ENCODE measurements around the gene CACNA2D4. TPM values are rescaled to one million over a fixed set of nuclear protein-coding genes. Genes with fewer than 3 reads are reported as not detected.

CACNA2D4 gene
- total and polyA plus RNA-seq, 5 donors: 1.0 to 3.0 (median 1.4) TPM

- Histone ChIP-seq H3K27ac (ENCODE audit: low read length) (no peak overlapping the region), H3K27me3 (ENCODE audit: control insufficient read depth, insufficient read depth) (no peaks in the 10 kb centered on the region), H3K4me3 (ENCODE audit: low read length) (no peak overlapping the region), H3K9me3 (ENCODE audit: control insufficient read depth, low read length) (no peaks in the 10 kb centered on the region), H3K4me1 (ENCODE audit: control insufficient read depth, insufficient read depth, low read length) (no peaks in the 10 kb centered on the region)
- 74% methylated on average over 16 of the region's 16 CpGs for WGBS
- DNase-seq (peak in 1 of 3 donors; percentile 44), ATAC-seq (no peak)
- intact Hi-C loops (cut with DNase I): no loop called here
Measured at GRCh38 chr12:1933342-1934051, 15.0 kb upstream of the CACNA2D4 start.

DNA sequence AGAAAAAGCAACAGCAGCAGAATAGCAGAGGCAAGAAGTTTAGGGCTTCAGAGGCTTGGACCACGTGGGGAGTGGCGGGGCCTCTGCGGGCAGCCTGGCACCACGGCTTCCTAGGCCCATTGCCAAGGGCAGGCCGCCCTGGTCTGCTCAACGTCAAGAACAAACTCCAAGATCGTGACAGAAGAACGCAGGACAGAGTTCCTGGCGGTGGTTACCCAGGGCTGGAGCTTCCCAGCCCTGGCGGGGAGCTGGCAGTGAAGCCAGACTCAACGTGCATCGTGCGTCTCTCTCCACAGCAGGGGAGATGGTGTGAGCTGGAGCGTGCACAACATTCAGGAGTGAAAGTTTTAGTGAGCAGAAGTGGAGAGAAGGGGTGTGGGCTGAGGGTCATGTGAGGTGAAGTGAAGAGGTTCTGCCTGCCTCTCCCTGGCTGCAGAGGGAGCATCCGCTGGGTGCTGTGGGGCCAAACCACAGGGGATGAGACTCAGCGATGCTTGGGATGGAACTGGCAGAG, 13.9 kb upstream of the CACNA2D4 start:
- no peak overlapping the region for H3K4me3 ChIP-seq (ENCODE audit: low read length)
- intact Hi-C loops (cut with DNase I): no loop called here
- no peaks in the 10 kb centered on the region for H3K9me3 ChIP-seq (ENCODE audit: control insufficient read depth, low read length)
- peak; percentile 59 to 87 (median 86) for DNase-seq
- no peaks in the 10 kb centered on the region for H3K27me3 ChIP-seq (ENCODE audit: control insufficient read depth, insufficient read depth)
- no peak overlapping the region for H3K27ac ChIP-seq (ENCODE audit: low read length)
- 37% methylated on average over 16 of the region's 16 CpGs for WGBS
- ATAC-seq: peak; percentile 51 to 77
- peaks cover 2% of the 10 kb centered on the region for H3K4me1 ChIP-seq (ENCODE audit: control insufficient read depth, insufficient read depth, low read length)

DNA sequence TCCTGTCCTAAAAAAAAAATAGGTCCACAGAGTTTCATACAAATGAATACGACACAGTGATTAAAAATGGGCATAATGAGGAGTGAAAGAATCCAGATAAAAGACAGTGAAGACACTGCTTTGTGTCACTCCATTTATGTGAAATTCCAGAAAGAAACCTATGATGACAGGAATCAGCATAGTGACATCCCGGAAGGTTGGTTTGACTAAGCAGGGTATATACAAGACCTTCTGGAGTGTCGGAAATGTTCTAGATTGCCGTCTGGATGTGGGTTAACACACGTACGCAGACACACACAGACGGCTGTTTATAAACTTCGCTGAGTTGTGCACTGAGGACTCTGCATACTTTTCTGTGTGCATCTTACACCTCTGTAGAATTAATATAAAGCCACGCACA, 13.2 kb upstream of the CACNA2D4 start:
- Histone ChIP-seq H3K9me3 (ENCODE audit: control insufficient read depth, low read length) (no peaks in the 10 kb centered on the region), H3K27me3 (ENCODE audit: control insufficient read depth, insufficient read depth) (no peaks in the 10 kb centered on the region), H3K27ac (ENCODE audit: low read length) (no peak overlapping the region), H3K4me1 (ENCODE audit: control insufficient read depth, insufficient read depth, low read length) (peaks cover 4% of the 10 kb centered on the region), H3K4me3 (ENCODE audit: low read length) (no peak overlapping the region)
- intact Hi-C loops (cut with DNase I): no loop called here
- no peak for ATAC-seq
- DNase-seq: no peak
- 79% methylated on average over 9 of the region's 9 CpGs for WGBS

DNA sequence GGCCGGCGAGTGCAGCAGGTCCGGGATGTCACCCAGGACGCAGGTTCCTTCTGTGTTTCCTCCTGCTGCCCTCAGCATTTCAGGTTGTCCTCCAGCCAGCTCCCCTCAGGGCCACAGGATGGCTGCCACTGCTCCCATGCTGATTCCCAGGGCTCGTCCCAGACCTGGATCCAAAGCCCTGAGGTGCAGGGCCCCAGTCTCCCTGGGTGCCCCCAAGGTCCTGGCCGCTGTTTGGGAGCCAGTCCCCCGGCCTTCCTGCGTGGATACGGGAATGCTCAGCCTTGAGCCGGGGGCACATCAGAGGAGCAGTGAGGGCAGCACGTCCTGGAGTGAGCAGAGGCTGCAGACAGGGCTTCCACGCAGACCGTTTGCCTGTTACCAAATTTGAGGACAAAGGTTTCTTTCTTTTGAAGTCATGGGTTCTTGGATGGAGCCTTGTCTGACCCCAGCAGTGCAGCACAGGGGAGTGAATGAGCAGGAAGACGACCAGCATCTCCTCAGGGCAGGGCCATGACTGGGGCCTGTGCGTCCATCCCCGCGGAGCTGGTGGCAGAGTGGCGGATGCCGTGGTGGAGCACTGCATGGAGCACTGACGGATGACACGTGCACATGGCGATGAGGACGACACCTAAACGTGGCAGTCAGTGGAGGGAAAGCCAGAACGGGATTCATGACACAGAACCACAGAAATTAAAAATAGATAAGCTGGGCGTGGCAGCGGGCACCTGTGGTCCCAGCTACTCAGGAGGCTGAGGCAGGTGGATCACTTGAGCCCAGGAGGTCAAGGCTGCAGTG, 12.5 kb upstream of the CACNA2D4 start:
- H3K4me1 ChIP-seq (ENCODE audit: control insufficient read depth, insufficient read depth, low read length): peaks cover 6% of the 10 kb centered on the region

DNA sequence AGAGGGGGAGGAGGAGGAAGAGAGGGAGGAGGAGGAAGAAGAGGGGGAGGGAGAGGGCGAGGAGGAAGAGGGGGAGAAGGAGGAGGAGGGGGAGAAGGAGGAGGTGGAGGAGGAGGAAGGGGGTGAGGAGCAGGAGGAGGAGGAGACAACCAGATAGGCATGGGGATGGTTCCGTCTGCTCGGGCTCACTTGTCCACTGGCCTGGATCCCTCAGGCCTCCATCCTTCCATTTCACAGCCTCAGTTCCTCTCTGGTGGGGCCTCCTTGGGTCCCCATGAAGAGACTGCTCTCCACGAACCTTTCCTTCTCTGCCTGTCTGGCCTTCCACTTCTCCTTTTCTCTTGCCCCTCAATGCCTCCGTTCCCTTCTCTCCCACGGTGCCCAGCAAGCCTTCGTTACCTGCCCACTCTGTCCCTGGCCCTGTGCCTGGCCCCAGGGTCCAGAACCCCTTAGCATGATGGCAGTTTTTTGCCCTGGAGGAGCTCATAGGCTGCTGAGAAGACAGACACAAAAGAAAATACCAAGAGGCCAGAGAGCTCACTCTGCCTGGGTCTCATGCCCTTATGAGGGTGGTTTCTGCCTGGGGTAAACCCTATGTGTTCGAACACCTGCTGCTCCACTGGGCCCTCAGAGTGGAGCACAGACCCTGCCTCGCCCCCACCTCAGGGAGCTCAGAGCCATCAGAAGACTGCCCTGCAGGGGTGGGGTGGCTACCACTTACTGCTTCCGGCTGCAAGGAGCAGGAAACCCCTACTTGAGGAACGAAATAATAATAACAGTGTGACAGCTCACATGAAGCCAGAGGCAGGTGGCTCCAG, 11.7 kb upstream of the CACNA2D4 start:
- H3K9me3 ChIP-seq (ENCODE audit: control insufficient read depth, low read length): no peaks in the 10 kb centered on the region
- H3K4me1 ChIP-seq (ENCODE audit: control insufficient read depth, insufficient read depth, low read length): peaks cover 7% of the 10 kb centered on the region
- no peaks in the 10 kb centered on the region for H3K27me3 ChIP-seq (ENCODE audit: control insufficient read depth, insufficient read depth)
- no peak overlapping the region for H3K27ac ChIP-seq (ENCODE audit: low read length)
- WGBS: 76% methylated on average over 11 of the region's 11 CpGs
- DNase-seq: peak in 1 of 3 donors; percentile 31
- ATAC-seq: no peak
- intact Hi-C loops (cut with DNase I): no loop called here
- H3K4me3 ChIP-seq (ENCODE audit: low read length): no peak overlapping the region

More for the DNA sequence above, 12.5 kb upstream of the CACNA2D4 start:
- H3K27me3 ChIP-seq (ENCODE audit: control insufficient read depth, insufficient read depth): no peaks in the 10 kb centered on the region
- no peaks in the 10 kb centered on the region for H3K9me3 ChIP-seq (ENCODE audit: control insufficient read depth, low read length)
- DNase-seq: peak in 1 of 3 donors; percentile 48
- no peak overlapping the region for H3K4me3 ChIP-seq (ENCODE audit: low read length)
- no peak for ATAC-seq
- intact Hi-C loops (cut with DNase I): no loop called here
- no peak overlapping the region for H3K27ac ChIP-seq (ENCODE audit: low read length)
- 84% methylated on average over 27 of the region's 27 CpGs for WGBS

DNA sequence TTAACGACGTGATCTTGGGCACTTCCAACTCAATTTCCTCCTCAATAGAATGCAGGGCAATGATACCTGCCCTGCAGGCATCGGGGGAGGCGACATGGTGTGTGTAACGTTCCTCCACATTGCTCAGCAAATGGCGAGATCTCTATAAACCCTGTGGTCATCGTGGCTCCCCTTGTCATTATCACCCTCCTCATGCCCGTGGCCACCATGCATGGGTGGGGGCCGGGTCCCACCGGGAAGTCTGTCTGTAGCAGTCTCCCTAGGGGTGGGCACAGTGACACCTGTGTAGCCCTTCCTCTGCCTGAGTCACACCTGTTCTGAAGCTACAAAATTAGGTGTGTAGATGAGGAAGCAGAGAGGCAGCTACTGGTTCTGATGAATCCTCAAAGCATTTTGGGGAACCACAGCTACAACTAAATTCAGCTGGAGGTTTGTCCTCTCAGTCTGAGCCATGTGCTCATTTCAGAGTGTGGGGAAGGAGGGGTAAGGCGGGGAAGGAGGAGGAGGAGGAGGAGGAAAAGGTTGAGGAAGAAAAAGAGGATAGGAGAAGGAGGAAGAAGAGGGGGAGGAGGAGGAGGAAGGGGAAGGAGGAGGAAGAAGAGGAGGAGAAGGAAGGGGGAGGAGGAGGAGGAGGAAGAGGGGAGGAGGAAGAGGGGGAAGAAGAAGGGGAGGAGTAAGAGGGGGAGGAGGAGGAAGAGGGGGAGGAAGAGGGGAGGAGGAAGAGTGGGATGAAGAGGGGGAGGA, 11.0 kb upstream of the CACNA2D4 start:
- ATAC-seq (no peak), DNase-seq (peak in 1 of 3 donors; percentile 31)
- Histone ChIP-seq H3K4me1 (ENCODE audit: control insufficient read depth, insufficient read depth, low read length) (peaks cover 8% of the 10 kb centered on the region), H3K27ac (ENCODE audit: low read length) (no peak overlapping the region), H3K9me3 (ENCODE audit: control insufficient read depth, low read length) (no peaks in the 10 kb centered on the region), H3K4me3 (ENCODE audit: low read length) (no peak overlapping the region), H3K27me3 (ENCODE audit: control insufficient read depth, insufficient read depth) (no peaks in the 10 kb centered on the region)
- intact Hi-C loops (cut with DNase I): no loop called here
- WGBS: 91% methylated on average over 11 of the region's 11 CpGs

GRCh38 chr12:1928439-1929121, 10.1 kb upstream of the CACNA2D4 start:
- H3K4me1 ChIP-seq (ENCODE audit: control insufficient read depth, insufficient read depth, low read length): peaks cover 8% of the 10 kb centered on the region
- no peaks in the 10 kb centered on the region for H3K9me3 ChIP-seq (ENCODE audit: control insufficient read depth, low read length)
- ATAC-seq (no peak), DNase-seq (no peak)
- intact Hi-C loops (cut with DNase I): no loop called here
- WGBS: 84% methylated on average over 22 of the region's 22 CpGs
- no peak overlapping the region for H3K4me3 ChIP-seq (ENCODE audit: low read length)
- no peak overlapping the region for H3K27ac ChIP-seq (ENCODE audit: low read length)
- H3K27me3 ChIP-seq (ENCODE audit: control insufficient read depth, insufficient read depth): no peaks in the 10 kb centered on the region

DNA sequence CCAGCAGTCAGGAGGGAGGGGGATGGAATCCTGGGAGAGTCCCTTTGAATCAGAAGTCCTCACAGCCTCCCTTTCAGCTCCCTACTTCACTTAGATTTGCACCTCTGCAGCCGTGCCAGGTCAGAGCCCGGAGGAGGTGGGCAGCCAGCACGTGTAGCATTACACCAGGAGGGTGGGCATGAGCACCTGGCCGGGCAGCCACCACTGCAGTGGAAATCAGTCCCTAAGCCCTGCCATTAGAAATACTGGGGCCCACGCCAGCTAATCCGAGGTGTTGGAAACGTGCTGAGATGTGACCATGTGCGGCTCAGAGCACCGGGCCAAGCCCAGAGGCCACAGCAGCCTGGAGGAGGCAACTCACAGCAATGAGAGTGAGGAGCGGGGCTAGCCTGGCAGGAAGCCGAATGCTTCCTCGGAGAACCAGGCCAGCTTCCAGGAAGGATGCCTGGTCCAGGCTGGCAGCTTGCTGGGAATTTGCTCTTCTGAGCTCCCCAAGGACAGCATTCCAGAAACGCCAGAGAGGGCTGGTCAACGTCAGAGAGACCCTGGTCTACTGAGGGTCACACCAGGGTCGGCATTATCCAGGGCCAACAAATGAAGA, 9.4 kb upstream of the CACNA2D4 start:
- intact Hi-C loops (cut with DNase I): no loop called here
- ATAC-seq (peak; percentile 61 to 70), DNase-seq (peak; percentile 66 to 87 (median 83))
- H3K4me1 ChIP-seq (ENCODE audit: control insufficient read depth, insufficient read depth, low read length): peaks cover 8% of the 10 kb centered on the region
- no peak overlapping the region for H3K27ac ChIP-seq (ENCODE audit: low read length)
- 36% methylated on average over 15 of the region's 15 CpGs for WGBS
- H3K4me3 ChIP-seq (ENCODE audit: low read length): no peak overlapping the region
- no peaks in the 10 kb centered on the region for H3K27me3 ChIP-seq (ENCODE audit: control insufficient read depth, insufficient read depth)
- no peaks in the 10 kb centered on the region for H3K9me3 ChIP-seq (ENCODE audit: control insufficient read depth, low read length)

DNA sequence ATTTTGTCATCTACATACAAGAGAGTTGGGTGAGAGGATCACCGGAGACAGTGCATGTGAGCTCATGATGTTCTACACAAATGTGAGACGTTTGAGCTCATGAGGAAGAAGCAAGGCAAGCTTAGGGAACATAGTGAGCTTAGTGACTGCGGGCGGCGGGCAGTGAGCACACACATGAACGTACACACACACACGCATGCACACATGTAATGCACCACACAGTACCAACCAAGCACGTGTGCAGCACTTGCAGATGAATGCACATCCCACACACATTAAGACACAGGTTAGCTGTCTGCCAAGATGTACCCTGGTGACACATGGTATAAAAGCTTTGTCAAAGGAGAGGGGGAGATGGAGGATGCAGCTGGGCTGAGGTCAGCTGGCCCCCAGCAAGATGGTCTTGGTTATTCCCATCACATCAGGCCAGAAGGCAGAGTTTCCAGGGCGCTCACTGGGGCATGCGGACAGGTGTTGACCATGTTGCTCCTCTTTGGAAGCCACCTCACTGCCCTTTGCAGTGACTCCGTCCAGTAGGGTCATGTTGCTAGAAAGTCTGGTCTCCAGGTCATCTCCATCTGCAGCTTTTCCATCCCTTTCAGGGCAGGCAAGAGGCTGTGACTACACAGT, 8.7 kb upstream of the CACNA2D4 start:
- peaks cover 8% of the 10 kb centered on the region for H3K4me1 ChIP-seq (ENCODE audit: control insufficient read depth, insufficient read depth, low read length)
- WGBS: 90% methylated on average over 11 of the region's 11 CpGs
- DNase-seq (no peak), ATAC-seq (no peak)
- no peak overlapping the region for H3K27ac ChIP-seq (ENCODE audit: low read length)
- no peak overlapping the region for H3K4me3 ChIP-seq (ENCODE audit: low read length)
- H3K27me3 ChIP-seq (ENCODE audit: control insufficient read depth, insufficient read depth): no peaks in the 10 kb centered on the region
- no peaks in the 10 kb centered on the region for H3K9me3 ChIP-seq (ENCODE audit: control insufficient read depth, low read length)
- intact Hi-C loops (cut with DNase I): no loop called here

All from right cardiac atrium (tissue), 5 donors.